Endothelial cell of umbilical vein (primary cell): ENCODE measurements around the gene RAP1GAP2. TPM values are rescaled to one million over a fixed set of nuclear protein-coding genes. Genes with fewer than 3 reads are reported as not detected.

ENCODE experiments used
- BruUV-seq: library from RNA; stranded (reverse); fragments of 400-500 nt; replicated peaks from 2 replicates; lab custom pipeline; 2021; lab: Mats Ljungman, UMichigan
- CTCF ChIA-PET: fragments of 300-600, 350-600 bp; sonication (Branson Sonifier 250); formaldehyde crosslinking; loops from one replicate; lab custom pipeline; 2021; ENCODE audit warnings: antibody characterized with exemption, inconsistent platforms; lab: Charles Lee
- POLR2A ChIA-PET: fragments of 300-600, 350-600 bp; sonication (Branson Sonifier 250); formaldehyde crosslinking; loops from one replicate; lab custom pipeline; 2021; ENCODE audit warnings: antibody characterized with exemption, inconsistent platforms; lab: Charles Lee
- DNase-seq: peaks from one replicate; pipeline ENCODE4 v3.0.0-alpha.2; 2011; ENCODE audit warnings: low read depth, low spot score
- FAIRE-seq: peaks from 2 replicates; lab custom pipeline; 2011; peaks lifted over from hg19 to GRCh38; lab: Jason Lieb, UNC
- H2AFZ ChIP-seq: 2 replicates; pipeline ENCODE4 v1.6.0; 2012; ENCODE audit warnings: low read depth, low read length, control low read depth, inconsistent platforms
- H3K27ac ChIP-seq: 2 replicates; pipeline ENCODE4 v1.5.1; 2011; ENCODE audit warnings: low read depth, mild to moderate bottlenecking, control low read depth, low read length, moderate library complexity; ENCODE audit not compliant: insufficient read depth
- H3K27me3 ChIP-seq, 2 experiments: 2 replicates each; pipeline versions ENCODE4 v1.6.0 to v1.6.1; 2011; ENCODE audit warnings: low read length in 2 of 2, mixed read lengths in 1 of 2; ENCODE audit not compliant: control insufficient read depth in 2 of 2, insufficient read depth in 2 of 2
- H3K36me3 ChIP-seq, 2 experiments: 2 replicates in 1 of 2; 3 replicates in 1 of 2; pipeline ENCODE4 v1.5.1; 2011; ENCODE audit warnings: low read length in 2 of 2, mild to moderate bottlenecking in 1 of 2, moderate library complexity in 1 of 2; ENCODE audit not compliant: control insufficient read depth in 2 of 2, insufficient read depth in 2 of 2; ENCODE audit errors: extremely low read depth in 1 of 2
- H3K4me1 ChIP-seq: 3 replicates; pipeline ENCODE4 v1.5.1; 2011; ENCODE audit warnings: mild to moderate bottlenecking, low read length; ENCODE audit not compliant: control insufficient read depth, insufficient read depth; ENCODE audit errors: extremely low read depth
- H3K4me2 ChIP-seq: 2 replicates; pipeline ENCODE4 v1.6.1; 2011; ENCODE audit warnings: low read length, control low read depth, mixed read lengths; ENCODE audit not compliant: insufficient read depth
- H3K4me3 ChIP-seq, 3 experiments: fragments of 200-600 bp in 1 of 3; sonication (generic), shearing (Covaris generic) in 1 of 3; replicated peaks in 1 of 3; 2 replicates each; pipeline ENCODE4 v1.5.1; 2011 to 2016; ENCODE audit warnings: control low read depth in 3 of 3, low read length in 3 of 3, mild to moderate bottlenecking in 2 of 3, inconsistent platforms in 1 of 3, low read depth in 1 of 3, moderate library complexity in 1 of 3; ENCODE audit not compliant: insufficient read depth in 1 of 3
- H3K79me2 ChIP-seq: 2 replicates; pipeline ENCODE4 v1.6.0; 2012; ENCODE audit warnings: low read length, inconsistent platforms; ENCODE audit not compliant: control insufficient read depth, insufficient read depth
- H3K9ac ChIP-seq: replicated peaks from 2 replicates; pipeline ENCODE3; 2011; ENCODE audit warnings: low read length, control low read depth; ENCODE audit not compliant: insufficient read depth; ENCODE audit errors: extremely low read depth
- H3K9me1 ChIP-seq: replicated peaks from 3 replicates; pipeline ENCODE4 v1.6.0; 2011; ENCODE audit warnings: mild to moderate bottlenecking, low read length; ENCODE audit not compliant: control insufficient read depth, insufficient read depth; ENCODE audit errors: extremely low read depth
- H3K9me3 ChIP-seq: replicated peaks from 2 replicates; pipeline ENCODE4 v1.5.1; 2012; ENCODE audit warnings: low read length, inconsistent platforms; ENCODE audit not compliant: control insufficient read depth, insufficient read depth
- H4K20me1 ChIP-seq: replicated peaks from 2 replicates; pipeline ENCODE3; 2011; ENCODE audit warnings: mild to moderate bottlenecking, low read length; ENCODE audit not compliant: control insufficient read depth, insufficient read depth; ENCODE audit errors: extremely low read depth
- EZH2 ChIP-seq: IDR thresholded peaks from 2 replicates; pipeline ENCODE4 v1.6.1; 2012; ENCODE audit warnings: borderline replicate concordance, low read depth, mild to moderate bottlenecking, moderate library complexity, low read length, inconsistent platforms; ENCODE audit not compliant: severe bottlenecking
- FOS ChIP-seq: IDR thresholded peaks from 2 replicates; pipeline ENCODE4 v1.6.1; 2011; ENCODE audit warnings: mild to moderate bottlenecking, low read length, moderate library complexity, borderline replicate concordance; ENCODE audit not compliant: insufficient read depth
- GATA2 ChIP-seq: IDR thresholded peaks from 2 replicates; pipeline ENCODE4 v1.7.0; 2011; ENCODE audit warnings: low read depth, mild to moderate bottlenecking, moderate library complexity, mixed read lengths, low read length; ENCODE audit not compliant: insufficient read length, insufficient read depth
- JUN ChIP-seq: IDR thresholded peaks from 2 replicates; pipeline ENCODE4 v1.6.1; 2011; ENCODE audit warnings: borderline replicate concordance, low read depth; ENCODE audit not compliant: insufficient read length, insufficient read depth
- MYC ChIP-seq: IDR thresholded peaks from one replicate; pipeline ENCODE4 v1.6.1; 2011; ENCODE audit warnings: mild to moderate bottlenecking, low read depth, low read length
- POLR2A ChIP-seq: IDR thresholded peaks from 2 replicates; pipeline ENCODE4 v1.6.1; 2012; ENCODE audit warnings: low read depth, mild to moderate bottlenecking, control low read depth, low read length
- POLR2AphosphoS5 ChIP-seq: IDR thresholded peaks from 2 replicates; pipeline ENCODE4 v1.6.1; 2012; ENCODE audit warnings: low read depth, mild to moderate bottlenecking, control low read depth, low read length, moderate library complexity; ENCODE audit not compliant: insufficient read depth
- dilution Hi-C: fragments of 300-500 bp; cut with MboI; formaldehyde crosslinking; loops from one replicate; pipeline ENCODE4 v1.15.0; 2019; ENCODE audit warnings: low sequenced_read_pairs; ENCODE audit not compliant: extremely low pct_ligation_motif_present
- intact Hi-C: fragments of 100-400 bp; cut with micrococcal nuclease; formaldehyde crosslinking; loops from one replicate; pipeline ENCODE4 v1.10.0; 2022
- polyA plus RNA-seq, 4 experiments: library from polyadenylated mRNA; depleted of rRNA in 3 of 4; stranded (reverse) in 3 of 4; unstranded in 1 of 4; fragments of >200 nt; gene quantifications; 2 replicates each; pipeline versions ENCODE4 v1.2.1 to v1.2.3, GENCODE V29; 2011 to 2012; ENCODE audit warnings: missing spikeins in 1 of 4
- total RNA-seq: library from RNA; stranded (reverse); gene quantifications from 2 replicates; pipeline ENCODE4 v1.2.3, GENCODE V29; 2021
- TF ChIP-seq, protein P1 (sequence below): IDR thresholded peaks from 2 replicates; pipeline ENCODE4 v1.6.1; 2011; ENCODE audit not compliant: insufficient read depth, insufficient read length
- TF ChIP-seq, protein P2 (sequence below), 2 donors: IDR thresholded peaks; 1 replicate in 1 of 2; 2 replicates in 1 of 2; pipeline ENCODE4 v1.5.1; 2011; ENCODE audit warnings: low read length in 2 of 2, mild to moderate bottlenecking in 2 of 2, moderate library complexity in 2 of 2, control low read depth in 1 of 2, inconsistent platforms in 1 of 2, low read depth in 1 of 2; ENCODE audit not compliant: insufficient read depth in 1 of 2; ENCODE audit errors: extremely low read depth in 1 of 2

Gene RAP1GAP2
- total and polyA plus RNA-seq, 2 donors (not counting 3 experiments of a cell fraction or from before 2014, with no cell fraction given), result 1.4 to 3.6 TPM

DNA sequence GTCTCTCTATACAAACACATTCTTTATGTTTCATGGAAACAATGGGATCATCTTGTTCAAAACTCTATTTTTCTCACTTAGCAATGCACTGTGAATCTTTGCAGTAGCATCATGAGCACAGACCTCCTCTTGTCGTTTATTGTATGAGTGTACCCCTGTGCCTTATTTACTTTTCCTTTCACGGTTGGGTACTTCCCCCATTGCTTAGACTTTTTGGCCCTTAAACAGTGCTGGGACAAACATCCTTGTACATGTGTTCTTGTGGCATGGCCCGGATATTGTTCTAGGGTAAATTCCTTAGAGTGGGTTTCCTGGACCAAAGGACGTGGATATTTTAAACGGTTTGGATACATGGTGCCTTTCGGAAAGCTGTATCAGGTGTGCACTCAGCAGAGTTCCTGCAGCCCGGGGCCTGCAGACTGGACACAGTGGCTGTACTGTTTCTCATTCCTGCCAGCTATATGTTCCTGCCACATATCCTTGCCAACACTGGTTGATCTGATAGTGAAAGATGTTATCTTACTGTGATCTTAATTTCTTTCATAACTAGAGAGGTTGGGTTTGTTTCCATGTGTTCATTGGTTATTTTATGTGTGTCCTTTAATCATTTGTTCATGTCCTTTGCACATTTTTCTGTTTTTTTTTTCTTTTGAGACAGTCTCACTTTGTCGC is 156.1 kb downstream of the RAP1GAP2 start:
- CTCF ChIA-PET, result interaction anchor here (1.3 kb wide), 1 partner anchor 11 kb away, joined by 4 read pairs; no protein-coding TSS in a partner anchor
- no TSS peak for BruUV-seq
- intact Hi-C loops (no loop called here), dilution Hi-C loops (no loop called here)
- no peak for DNase-seq
- H3K4me1 ChIP-seq, result peaks cover 14% of the 10 kb centered on the region
- POLR2A ChIA-PET, result no interaction called here
- H3K27ac ChIP-seq, result no peak overlapping the region
- H3K4me3 ChIP-seq, result no peak overlapping the region
- no peak overlapping the region for H3K4me2 ChIP-seq
- no peak overlapping the region for H3K9ac ChIP-seq
- H3K79me2 ChIP-seq, result no peaks in the 10 kb centered on the region
- no peaks in the 10 kb centered on the region for H3K36me3 ChIP-seq
- no peaks in the 10 kb centered on the region for H4K20me1 ChIP-seq
- no peaks in the 10 kb centered on the region for H3K9me3 ChIP-seq
- H2AFZ ChIP-seq, result no peak overlapping the region
- no peaks in the 10 kb centered on the region for H3K9me1 ChIP-seq
- no peaks in the 10 kb centered on the region for H3K27me3 ChIP-seq
- TF ChIP-seq POLR2AphosphoS5, result no peak
- no peak for TF ChIP-seq POLR2A
- no peak for TF ChIP-seq EZH2
- TF ChIP-seq JUN, result no peak
- TF ChIP-seq MYC, result no peak
- TF ChIP-seq GATA2, result no peak
- TF ChIP-seq FOS, result no peak
- TF ChIP-seq, protein P1, sequence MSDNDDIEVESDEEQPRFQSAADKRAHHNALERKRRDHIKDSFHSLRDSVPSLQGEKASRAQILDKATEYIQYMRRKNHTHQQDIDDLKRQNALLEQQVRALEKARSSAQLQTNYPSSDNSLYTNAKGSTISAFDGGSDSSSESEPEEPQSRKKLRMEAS, result no peak
- TF ChIP-seq, protein P2, sequence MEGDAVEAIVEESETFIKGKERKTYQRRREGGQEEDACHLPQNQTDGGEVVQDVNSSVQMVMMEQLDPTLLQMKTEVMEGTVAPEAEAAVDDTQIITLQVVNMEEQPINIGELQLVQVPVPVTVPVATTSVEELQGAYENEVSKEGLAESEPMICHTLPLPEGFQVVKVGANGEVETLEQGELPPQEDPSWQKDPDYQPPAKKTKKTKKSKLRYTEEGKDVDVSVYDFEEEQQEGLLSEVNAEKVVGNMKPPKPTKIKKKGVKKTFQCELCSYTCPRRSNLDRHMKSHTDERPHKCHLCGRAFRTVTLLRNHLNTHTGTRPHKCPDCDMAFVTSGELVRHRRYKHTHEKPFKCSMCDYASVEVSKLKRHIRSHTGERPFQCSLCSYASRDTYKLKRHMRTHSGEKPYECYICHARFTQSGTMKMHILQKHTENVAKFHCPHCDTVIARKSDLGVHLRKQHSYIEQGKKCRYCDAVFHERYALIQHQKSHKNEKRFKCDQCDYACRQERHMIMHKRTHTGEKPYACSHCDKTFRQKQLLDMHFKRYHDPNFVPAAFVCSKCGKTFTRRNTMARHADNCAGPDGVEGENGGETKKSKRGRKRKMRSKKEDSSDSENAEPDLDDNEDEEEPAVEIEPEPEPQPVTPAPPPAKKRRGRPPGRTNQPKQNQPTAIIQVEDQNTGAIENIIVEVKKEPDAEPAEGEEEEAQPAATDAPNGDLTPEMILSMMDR (IDR thresholded peaks at IDR 0.05; ENCODE audit: extremely low read depth in 1 of 2, insufficient read depth in 1 of 2, low read depth in 1 of 2, low read length in 2 of 2), result no peak
- FAIRE-seq, result no peak
